ENCODE data around the gene CHKA.

CHKA gene

GRCh38 chr11:68099057-68099456 lies 22.1 kb downstream of the CHKA start:
- no peak for TF ChIP-seq TAF1 (IDR thresholded peaks at IDR 0.05; ENCODE audit: borderline replicate concordance, insufficient read depth, low read length)
- no peak for TF ChIP-seq FOXP2 (optimal IDR thresholded peaks at IDR 0.05; ENCODE audit: borderline replicate concordance, extremely low read depth, extremely low read length, insufficient read depth)
- TF ChIP-seq SIN3A (IDR thresholded peaks at IDR 0.05; ENCODE audit: borderline replicate concordance, insufficient read depth, low read length): no peak
- TF ChIP-seq POLR2AphosphoS5 (IDR thresholded peaks at IDR 0.05; ENCODE audit: low read depth, low read length): no peak
- no peak for TF ChIP-seq REST (IDR thresholded peaks at IDR 0.05; ENCODE audit: insufficient read depth in 1 of 2, low read depth in 2 of 2, low read length in 2 of 2)

- TF ChIP-seq TAF1 (IDR thresholded peaks at IDR 0.05; ENCODE audit: borderline replicate concordance, insufficient read depth, low read length): no peak
- no peak for TF ChIP-seq SIN3A (IDR thresholded peaks at IDR 0.05; ENCODE audit: borderline replicate concordance, insufficient read depth, low read length)
Observed at GRCh38 chr11:68096962-68097361, 24.2 kb downstream of the CHKA start.

- TF ChIP-seq REST (IDR thresholded peaks at IDR 0.05; ENCODE audit: insufficient read depth in 1 of 2, low read depth in 2 of 2, low read length in 2 of 2): no peak
- no peak for TF ChIP-seq TAF1 (IDR thresholded peaks at IDR 0.05; ENCODE audit: borderline replicate concordance, insufficient read depth, low read length)
- TF ChIP-seq FOXP2 (optimal IDR thresholded peaks at IDR 0.05; ENCODE audit: borderline replicate concordance, extremely low read depth, extremely low read length, insufficient read depth): no peak
- no peak for TF ChIP-seq SIN3A (IDR thresholded peaks at IDR 0.05; ENCODE audit: borderline replicate concordance, insufficient read depth, low read length)
- no peak for TF ChIP-seq POLR2AphosphoS5 (IDR thresholded peaks at IDR 0.05; ENCODE audit: low read depth, low read length)
Observed at GRCh38 chr11:68093565-68093964, 27.6 kb downstream of the CHKA start.

GRCh38 chr11:68092411-68092810 lies 28.8 kb downstream of the CHKA start:
- TF ChIP-seq TAF1 (IDR thresholded peaks at IDR 0.05; ENCODE audit: borderline replicate concordance, insufficient read depth, low read length) (no peak), FOXP2 (optimal IDR thresholded peaks at IDR 0.05; ENCODE audit: borderline replicate concordance, extremely low read depth, extremely low read length, insufficient read depth) (no peak), REST (IDR thresholded peaks at IDR 0.05; ENCODE audit: insufficient read depth in 1 of 2, low read depth in 2 of 2, low read length in 2 of 2) (no peak), SIN3A (IDR thresholded peaks at IDR 0.05; ENCODE audit: borderline replicate concordance, insufficient read depth, low read length) (no peak), POLR2AphosphoS5 (IDR thresholded peaks at IDR 0.05; ENCODE audit: low read depth, low read length) (no peak)

GRCh38 chr11:68090706-68091105 lies 30.5 kb downstream of the CHKA start:
- TF ChIP-seq POLR2AphosphoS5 (IDR thresholded peaks at IDR 0.05; ENCODE audit: low read depth, low read length): no peak
- no peak for TF ChIP-seq REST (IDR thresholded peaks at IDR 0.05; ENCODE audit: insufficient read depth in 1 of 2, low read depth in 2 of 2, low read length in 2 of 2)
- TF ChIP-seq SIN3A (IDR thresholded peaks at IDR 0.05; ENCODE audit: borderline replicate concordance, insufficient read depth, low read length): no peak
- TF ChIP-seq TAF1 (IDR thresholded peaks at IDR 0.05; ENCODE audit: borderline replicate concordance, insufficient read depth, low read length): no peak
- no peak for TF ChIP-seq FOXP2 (optimal IDR thresholded peaks at IDR 0.05; ENCODE audit: borderline replicate concordance, extremely low read depth, extremely low read length, insufficient read depth)
